HG03442 (cell line): ENCODE data around the gene ATL3.
A peak's percentile ranks its signal among the peaks of the same experiment; 100 is the strongest.
"Not testable (repeated sequence)": the region's sequence is repeated elsewhere in the genome, so short reads cannot be mapped to it uniquely, and the experiment has no call there.

ENCODE experiments used
- ATAC-seq: cut with Tn5 transposase; IDR thresholded peaks from one replicate; pipeline ENCODE4 v1.9.1; 2021; ENCODE audit warnings: mild to moderate bottlenecking, moderate library complexity; ENCODE audit not compliant: unreplicated experiment

The ATL3 gene, protein sequence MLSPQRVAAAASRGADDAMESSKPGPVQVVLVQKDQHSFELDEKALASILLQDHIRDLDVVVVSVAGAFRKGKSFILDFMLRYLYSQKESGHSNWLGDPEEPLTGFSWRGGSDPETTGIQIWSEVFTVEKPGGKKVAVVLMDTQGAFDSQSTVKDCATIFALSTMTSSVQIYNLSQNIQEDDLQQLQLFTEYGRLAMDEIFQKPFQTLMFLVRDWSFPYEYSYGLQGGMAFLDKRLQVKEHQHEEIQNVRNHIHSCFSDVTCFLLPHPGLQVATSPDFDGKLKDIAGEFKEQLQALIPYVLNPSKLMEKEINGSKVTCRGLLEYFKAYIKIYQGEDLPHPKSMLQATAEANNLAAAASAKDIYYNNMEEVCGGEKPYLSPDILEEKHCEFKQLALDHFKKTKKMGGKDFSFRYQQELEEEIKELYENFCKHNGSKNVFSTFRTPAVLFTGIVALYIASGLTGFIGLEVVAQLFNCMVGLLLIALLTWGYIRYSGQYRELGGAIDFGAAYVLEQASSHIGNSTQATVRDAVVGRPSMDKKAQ

DNA sequence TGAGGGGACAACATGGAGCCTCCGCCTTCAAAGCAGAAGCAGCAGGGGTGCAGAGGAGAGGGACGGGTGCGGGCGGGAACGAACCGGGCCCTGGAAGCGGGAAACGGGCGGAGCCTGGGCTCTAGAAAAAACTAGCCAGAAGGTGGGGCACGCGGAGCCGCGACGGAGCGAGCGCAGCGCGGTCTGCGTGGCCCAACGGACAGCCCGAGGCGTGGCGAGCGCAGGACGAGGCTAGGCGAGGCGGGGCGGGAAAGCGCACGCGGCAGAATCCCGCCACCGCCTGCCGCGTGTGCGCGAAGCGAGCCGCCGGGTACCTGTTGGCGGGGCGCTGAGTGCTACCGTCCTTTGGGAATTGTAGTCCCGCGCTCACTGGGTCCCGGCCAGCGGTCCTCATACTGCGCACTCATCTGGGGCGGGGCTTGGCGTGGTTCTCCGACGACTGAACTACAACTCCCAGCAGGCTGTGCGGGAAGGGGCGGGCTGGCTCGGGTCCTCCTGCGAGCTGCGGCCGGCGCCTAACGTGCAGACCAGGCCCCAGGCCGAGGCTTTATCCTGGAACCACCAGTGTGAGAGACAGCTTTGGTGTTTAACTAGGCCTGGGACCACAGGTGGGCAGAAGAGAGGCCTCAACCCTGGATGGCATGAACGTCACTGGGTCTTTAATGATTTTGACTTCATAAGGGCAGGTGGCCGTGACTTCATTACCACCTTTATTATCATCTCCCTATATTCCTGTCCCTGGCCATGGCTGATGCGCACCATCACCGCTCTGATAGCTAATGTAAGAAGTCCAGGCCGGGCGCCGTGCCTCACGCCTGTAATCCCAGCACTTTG, at the start of gene ATL3:
ATL3 (minus strand) TSS at position 55 of the 834 bp plus-strand sequence; CDS start at position 14, 41 bp downstream.
- peak; percentile 87 for ATAC-seq

DNA sequence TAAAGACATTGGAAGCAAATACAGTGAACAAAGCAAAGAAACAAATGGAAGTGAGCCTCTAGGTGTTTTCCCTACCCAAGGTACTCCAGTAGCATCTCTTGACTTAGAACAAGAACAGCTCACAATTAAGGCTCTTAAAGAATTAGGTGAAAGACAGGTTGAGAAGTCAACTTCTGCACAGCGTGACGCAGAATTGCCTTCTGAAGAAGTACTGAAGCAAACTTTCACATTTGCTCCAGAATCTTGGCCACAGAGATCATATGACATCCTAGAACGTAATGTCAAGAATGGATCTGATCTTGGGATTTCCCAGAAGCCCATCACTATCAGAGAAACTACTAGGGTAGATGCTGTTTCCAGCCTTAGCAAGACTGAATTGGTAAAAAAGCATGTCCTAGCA, 49.4 kb upstream of the ATL3 start:
- ATAC-seq = no peak

DNA sequence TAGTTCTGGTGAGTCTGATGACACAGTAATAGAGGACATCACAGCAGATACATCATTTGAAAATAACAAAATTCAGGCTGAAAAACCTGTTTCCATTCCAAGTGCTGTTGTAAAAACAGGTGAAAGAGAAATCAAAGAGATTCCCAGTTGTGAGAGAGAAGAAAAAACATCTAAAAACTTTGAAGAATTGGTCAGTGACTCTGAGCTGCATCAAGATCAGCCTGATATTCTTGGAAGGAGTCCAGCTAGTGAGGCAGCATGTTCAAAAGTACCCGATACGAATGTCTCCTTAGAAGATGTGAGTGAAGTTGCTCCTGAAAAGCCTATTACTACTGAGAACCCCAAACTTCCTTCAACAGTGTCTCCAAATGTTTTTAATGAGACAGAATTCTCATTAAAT, 48.8 kb upstream of the ATL3 start:
- ATAC-seq = no peak

DNA sequence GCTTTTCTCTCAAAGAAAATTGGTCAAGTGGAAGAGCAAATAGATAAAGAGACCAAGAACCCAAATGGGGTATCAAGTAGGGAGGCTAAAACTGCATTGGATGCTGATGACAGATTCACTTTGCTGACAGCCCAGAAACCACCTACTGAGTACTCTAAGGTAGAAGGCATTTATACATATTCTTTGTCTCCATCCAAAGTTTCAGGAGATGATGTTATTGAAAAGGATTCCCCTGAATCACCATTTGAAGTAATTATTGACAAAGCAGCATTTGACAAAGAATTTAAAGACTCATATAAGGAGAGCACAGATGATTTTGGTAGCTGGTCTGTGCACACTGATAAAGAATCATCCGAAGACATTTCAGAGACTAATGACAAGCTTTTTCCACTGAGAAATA, 47.8 kb upstream of the ATL3 start:
- ATAC-seq = no peak

DNA sequence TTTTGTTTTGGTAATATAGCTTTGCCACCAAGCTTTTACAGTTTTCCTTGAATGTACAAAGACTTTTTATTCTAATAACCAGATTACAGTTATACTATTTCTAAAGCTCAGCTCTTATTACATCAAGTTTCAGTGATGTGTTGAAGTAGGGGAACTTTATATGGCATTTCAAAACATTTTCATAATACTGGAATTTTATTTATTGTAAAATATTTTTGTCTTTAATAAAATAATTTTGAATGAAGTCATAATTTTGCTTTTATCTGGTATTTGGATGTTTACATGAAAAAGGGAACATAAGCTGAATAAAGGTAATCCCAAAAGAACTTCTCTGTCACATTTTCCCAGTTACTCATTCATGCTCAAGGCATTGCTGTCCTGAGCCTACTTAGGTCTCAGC, 44.9 kb upstream of the ATL3 start:
- ATAC-seq = no peak

DNA sequence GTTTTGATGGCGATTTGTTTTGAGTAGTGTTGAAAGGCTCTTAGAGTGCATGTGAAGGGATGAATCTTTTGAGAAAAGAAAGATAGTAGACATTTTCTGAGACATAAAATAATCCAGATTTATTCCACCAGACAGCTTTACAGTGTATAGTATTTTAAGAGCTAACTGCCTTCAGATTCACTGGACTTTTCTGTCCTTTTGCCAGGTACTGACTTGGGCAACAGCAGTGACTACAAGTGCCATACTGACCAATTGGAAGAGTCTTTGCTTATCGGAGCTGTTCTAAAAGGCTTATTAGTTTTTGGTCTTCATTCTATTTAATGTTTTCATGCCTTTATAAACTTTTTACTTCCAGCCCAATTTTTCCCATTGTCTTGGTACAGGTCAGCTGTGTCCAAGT, 42.6 kb upstream of the ATL3 start:
- ATAC-seq = no peak

DNA sequence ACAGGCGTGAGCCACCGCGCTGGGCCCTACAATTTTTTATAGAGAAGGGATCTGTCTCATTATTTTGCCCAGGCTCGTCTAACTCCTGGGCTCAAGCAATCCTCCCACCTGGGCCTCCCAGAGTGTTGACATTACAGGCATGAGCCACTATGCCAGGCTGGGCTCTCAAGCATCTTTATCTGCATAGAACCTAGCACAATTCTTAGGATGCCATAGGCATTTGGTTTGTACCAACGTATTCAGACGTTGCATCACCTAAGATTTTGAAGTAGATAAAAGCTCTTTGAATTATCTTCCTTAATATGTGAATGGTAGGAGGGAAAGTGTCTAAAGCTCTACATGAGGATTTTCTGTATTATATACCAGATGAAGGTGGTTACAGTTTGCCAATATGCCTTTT, 40.7 kb upstream of the ATL3 start:
- ATAC-seq = no peak

DNA sequence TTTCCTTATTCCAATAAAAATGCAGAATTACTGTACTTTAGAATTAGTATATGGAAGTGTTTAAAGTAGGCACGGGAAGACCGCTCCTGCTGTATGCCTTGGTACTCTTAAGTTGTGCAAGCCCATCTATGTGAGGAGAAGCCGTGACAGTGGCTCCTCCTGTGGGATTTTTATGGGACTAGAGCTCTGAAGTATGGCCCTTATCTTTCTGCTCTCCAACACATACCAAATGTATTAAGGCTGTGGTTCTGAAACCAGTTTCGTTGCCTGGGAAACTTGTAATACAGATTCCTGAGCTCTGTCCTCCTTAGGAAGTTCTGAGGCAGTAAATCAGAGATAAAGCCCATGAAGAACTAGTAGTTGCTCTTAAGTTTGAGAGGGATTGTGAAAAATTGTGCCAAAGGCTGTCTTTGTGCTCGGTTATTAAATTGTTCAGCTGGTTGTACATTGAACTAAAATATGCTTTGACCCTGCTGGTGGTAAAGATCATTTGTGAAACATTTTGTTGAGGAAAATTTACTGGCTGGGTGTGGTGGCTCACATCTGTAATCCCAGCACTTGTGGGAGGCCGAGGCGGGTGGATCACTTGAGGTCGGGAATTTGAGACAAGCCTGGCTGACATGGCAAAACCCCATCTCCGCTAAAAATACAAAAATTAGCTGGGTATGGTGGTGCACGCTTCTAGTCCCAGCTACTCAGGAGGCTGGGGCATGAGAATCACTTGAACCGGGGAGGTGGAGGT, 39.5 kb upstream of the ATL3 start:
- no peak for ATAC-seq

DNA sequence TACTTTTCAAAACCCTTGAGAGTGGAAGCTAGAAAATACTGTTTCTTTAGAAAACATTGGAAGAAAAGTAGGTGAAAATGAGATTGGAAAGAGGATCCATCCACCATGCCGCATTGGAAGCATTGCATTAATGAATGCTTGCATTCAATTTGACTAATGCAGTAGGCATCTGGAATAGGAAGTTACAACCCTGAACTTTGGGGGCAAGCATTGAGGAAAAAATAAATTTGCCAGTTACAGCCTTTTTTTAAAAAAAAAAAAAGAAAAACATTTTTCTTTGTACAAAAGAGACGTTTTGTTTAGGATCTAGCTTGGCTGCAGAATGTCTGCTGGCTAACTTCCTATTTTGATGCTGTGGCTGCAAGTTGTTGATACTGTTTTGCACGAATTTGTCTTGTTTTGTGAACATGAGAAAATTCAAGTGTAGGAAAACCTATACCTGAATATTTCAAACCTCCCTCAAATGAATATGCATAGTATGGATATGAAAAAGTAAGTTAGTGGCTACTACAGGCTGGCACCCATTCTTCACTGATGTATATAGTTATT, 38.2 kb upstream of the ATL3 start:
- no peak for ATAC-seq

DNA sequence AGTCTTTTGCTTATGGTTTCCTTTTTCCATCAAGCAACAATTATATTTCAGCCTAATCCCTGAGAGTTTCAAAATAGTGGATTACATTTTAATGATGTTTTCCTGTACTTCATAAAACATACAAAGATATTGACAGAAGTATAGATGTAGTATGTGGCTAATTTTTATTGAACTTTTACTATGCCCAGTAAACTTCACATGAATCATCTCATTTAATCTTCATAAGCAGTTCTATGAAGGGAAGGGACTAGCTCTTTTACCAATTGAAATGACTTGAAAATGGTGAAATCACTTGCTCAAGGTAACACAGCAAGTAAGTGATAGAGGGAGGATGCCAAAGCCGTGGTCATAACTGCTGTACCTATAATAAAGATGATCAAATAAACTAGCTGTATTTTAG, 37.6 kb upstream of the ATL3 start:
- ATAC-seq = no peak

DNA sequence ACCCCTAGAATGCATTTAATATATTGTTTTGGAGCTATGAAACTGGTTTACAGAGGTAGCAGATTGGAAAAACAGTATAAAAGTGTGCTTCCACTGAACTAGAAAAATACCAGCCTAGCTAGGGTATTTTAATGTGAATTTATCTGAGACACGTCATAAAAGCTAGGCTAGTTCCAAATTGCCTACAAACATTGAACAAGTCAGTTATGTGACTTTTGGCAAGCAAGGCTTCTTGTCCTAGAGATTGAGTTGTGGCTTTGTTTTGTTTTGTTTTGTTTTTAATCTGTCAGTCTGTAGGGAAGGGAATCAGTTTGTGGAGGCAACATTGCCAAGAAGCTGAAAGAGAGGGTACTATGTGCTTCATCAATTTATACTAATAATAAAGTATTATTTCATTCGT, 34.4 kb upstream of the ATL3 start:
- ATAC-seq = no peak

DNA sequence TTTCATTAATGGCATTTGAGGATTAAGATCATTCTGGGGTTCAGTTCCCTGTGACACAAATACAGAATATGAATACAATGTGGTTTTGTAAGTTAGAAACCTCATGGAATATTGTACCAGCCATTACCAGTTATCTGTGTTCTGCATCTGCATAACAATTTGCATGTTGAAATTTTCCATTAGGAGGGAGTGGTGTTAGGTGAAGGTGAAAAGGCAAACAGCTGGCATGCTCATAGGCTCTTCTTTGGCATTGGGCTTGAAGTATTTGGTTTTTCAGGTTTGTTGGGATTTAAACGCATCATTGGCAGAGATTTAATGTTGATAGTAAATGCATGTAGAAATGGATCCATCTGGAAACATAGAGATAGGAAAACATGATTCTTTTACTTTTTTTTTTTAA, 28.7 kb upstream of the ATL3 start:
- no peak for ATAC-seq

DNA sequence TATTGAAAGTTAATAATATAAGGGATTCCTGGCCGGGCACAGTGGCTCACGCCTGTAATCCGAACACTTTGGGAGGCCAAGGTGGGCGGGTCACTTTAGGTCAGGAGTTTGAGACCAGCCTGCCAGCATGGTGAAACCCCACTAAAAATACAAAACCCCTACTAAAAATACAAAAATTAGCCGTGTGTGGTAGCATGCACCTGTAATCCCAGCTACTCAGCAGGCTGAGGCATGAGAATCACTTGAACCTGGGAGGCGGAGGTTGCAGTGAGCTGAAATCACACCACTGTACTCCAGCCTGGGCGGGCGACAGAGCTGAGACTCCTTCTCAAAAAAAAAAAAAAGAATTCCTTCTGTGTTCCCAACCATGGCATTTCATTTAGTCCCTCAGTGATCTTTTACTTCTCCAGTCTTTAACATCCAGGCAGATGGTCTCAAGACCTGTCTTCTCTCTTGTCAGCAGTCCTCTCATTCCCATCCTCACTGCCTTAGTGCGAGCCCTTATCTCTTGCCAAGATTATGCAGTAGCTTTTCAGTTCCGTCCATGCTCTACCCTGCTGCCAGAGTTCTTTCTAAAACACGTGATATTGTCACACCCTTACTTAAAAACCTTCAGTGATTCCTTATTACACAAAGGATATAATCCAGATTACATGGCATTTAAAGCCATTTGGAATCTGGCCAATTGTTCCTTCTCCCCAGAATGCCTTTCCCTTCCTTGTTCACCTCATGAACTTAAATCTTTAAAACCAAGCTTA, 28.0 kb upstream of the ATL3 start:
- no peak for ATAC-seq

DNA sequence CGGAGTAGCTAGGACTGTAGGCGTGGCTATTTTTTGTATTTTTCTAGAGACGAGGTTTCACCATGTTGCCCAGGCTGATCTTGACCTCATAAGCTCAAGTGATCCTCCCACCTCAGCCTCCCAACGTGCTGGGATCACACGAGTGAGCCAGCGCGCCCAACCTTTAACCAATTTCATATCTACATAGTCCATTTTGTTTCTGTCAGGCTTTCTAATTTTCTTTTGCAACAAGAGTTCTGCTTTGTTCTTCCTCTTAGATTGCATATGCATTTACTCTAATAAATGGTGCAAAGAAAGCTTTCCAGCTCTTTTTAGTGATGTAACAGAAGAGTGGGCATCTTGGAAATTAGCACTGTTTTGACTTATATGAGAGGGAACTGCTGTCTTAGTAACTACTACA, 23.4 kb upstream of the ATL3 start:
- ATAC-seq = no peak

DNA sequence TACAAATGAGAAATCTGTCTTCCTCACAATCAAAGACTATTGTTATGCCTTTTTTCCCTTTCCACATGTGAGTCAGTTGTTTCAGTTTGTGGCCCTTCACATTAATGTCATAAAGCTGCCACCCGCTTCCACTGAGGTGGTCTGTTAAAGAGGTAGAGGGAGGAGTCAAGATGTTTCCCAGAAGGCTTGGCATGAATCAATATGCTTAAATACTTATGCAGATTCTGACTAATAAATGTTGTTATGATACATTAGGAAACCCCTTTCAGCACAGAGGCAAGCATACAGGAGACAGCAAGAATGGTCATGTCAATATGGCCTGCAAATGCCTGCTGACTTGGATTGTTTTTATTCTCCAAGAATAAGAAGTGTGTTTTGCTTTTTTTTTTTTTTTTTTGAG, 16.7 kb upstream of the ATL3 start:
- ATAC-seq = no peak

DNA sequence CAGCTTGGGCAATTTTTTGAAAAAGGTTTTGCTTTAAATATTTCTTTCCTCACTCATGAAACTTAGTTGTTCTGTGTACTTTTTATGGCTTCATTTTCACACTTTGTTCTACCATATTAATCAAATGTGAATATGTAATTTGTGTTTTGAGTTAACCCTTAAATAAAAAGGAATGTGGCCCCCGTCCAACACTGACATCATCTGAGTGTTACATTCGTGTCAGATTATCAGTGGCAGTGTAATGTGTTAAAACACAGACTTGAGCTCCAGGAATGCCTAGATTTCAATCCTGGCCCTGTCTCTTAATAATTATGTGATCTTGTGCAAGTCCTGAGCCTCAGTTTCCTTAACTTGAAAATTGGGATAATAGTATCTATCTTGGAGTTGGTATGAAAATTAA, 15.8 kb upstream of the ATL3 start:
- ATAC-seq = no peak

DNA sequence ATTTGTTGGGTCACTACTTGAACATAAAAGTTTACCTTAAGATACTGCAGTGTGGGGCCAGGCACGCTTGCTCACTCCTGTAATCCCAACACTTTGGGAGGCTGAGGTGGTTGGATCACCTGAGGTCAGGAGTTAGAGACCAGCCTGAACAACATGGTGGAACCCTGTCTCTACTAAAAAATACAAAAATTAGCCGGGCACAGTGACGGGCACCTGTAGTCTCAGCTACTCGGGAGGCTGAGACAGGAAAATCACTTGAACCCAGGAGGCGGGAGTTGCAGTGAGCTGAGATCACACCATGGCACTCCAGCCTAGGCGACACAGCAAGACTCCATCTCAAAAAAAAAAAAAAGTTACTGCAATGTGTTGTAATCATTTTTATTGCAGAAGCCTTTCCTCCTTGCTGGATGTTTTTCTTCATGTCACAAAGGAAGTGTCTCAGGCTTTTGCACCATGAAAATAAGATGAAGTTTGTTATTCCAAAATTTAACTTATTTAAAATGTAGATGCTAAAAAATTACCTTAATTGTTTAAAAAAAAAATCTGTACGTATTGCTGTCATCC, 14.1 kb upstream of the ATL3 start:
- ATAC-seq = not testable (repeated sequence)

DNA sequence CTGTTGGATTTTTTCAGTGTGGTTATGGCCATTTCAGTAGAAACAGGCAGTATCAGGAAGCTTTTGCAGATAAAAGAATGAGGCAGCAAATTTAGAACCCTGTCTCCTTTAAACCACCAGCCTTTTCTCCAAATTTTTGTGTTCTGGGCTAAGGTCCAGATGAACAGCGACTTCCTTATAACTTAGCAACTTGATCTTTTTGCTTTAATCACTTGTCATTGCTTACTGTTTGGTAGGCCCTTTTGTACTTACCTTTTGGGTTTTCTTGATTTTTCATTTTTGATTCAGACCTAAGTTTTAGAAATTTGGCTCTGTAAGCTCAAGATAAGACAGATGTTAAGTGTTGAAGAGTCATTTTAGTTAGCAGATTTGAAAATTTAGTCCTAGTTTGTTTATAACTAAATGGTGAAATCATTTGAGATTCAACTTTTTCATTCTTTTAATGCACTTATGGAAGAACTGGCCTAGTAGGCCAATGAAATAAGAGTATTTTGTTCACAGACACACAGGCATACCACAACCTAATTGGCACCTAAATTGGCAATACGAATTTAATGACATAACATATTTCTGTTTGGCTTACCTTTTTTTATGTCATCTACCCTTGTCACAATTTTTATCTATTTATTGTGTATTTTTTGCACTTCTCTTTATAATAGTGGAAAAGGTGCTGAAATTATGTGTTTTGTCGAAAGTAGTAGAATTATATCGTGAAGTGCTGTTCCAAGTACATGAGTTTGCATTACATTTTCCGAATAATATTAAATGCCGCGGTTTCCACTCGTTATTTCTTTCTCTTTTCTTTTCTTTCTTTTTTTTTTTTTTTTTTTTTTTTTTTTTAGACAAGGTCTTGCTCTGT, 12.2 kb upstream of the ATL3 start:
- no peak for ATAC-seq
